ENCODE data around the gene KLHL8.

Gene KLHL8

GRCh38 chr4:87130985-87131703 is 89.3 kb downstream of the KLHL8 start:
- H3K27me3 Mint-ChIP-seq, result no peaks in the 10 kb centered on the region
- H3K27ac Mint-ChIP-seq, result no peak overlapping the region
- H3K36me3 Mint-ChIP-seq (ENCODE audit: low read depth), result peaks cover 51% of the 10 kb centered on the region
- H3K4me3 Mint-ChIP-seq, result no peak overlapping the region
- H3K9me3 Mint-ChIP-seq, result no peaks in the 10 kb centered on the region
- H3K4me1 Mint-ChIP-seq, result no peaks in the 10 kb centered on the region
- no peak for DNase-seq
- ATAC-seq, result no peak

GRCh38 chr4:87129681-87130080 is 90.7 kb downstream of the KLHL8 start:
- no peak overlapping the region for H3K27ac Mint-ChIP-seq
- H3K4me1 Mint-ChIP-seq, result no peaks in the 10 kb centered on the region
- no peak for ATAC-seq
- no peak for DNase-seq
- no peaks in the 10 kb centered on the region for H3K27me3 Mint-ChIP-seq
- H3K4me3 Mint-ChIP-seq, result no peak overlapping the region
- H3K9me3 Mint-ChIP-seq, result no peaks in the 10 kb centered on the region
- peaks cover 52% of the 10 kb centered on the region for H3K36me3 Mint-ChIP-seq (ENCODE audit: low read depth)

- no peaks in the 10 kb centered on the region for H3K4me1 Mint-ChIP-seq
- H3K36me3 Mint-ChIP-seq (ENCODE audit: low read depth), result peaks cover 39% of the 10 kb centered on the region
Measured at GRCh38 chr4:87128006-87128705, 92.3 kb downstream of the KLHL8 start.

GRCh38 chr4:87126056-87126455 is 94.4 kb downstream of the KLHL8 start:
- Mint-ChIP-seq H3K27ac (no peak overlapping the region), H3K9me3 (no peaks in the 10 kb centered on the region), H3K4me1 (peaks cover 9% of the 10 kb centered on the region), H3K27me3 (no peaks in the 10 kb centered on the region), H3K36me3 (ENCODE audit: low read depth) (peaks cover 28% of the 10 kb centered on the region), H3K4me3 (no peak overlapping the region)
- ATAC-seq (no peak), DNase-seq (no peak)

More at GRCh38 chr4:87128006-87128705, 92.3 kb downstream of the KLHL8 start:
- no peak for DNase-seq
- no peaks in the 10 kb centered on the region for H3K27me3 Mint-ChIP-seq
- no peak overlapping the region for H3K4me3 Mint-ChIP-seq
- H3K27ac Mint-ChIP-seq, result no peak overlapping the region
- no peak for ATAC-seq
- no peaks in the 10 kb centered on the region for H3K9me3 Mint-ChIP-seq

- Mint-ChIP-seq H3K36me3 (ENCODE audit: low read depth) (peaks cover 27% of the 10 kb centered on the region), H3K9me3 (no peaks in the 10 kb centered on the region), H3K27me3 (no peaks in the 10 kb centered on the region), H3K27ac (no peak overlapping the region), H3K4me1 (peaks cover 23% of the 10 kb centered on the region), H3K4me3 (no peak overlapping the region)
- ATAC-seq (no peak), DNase-seq (no peak)
Measured at GRCh38 chr4:87122252-87122651, 98.2 kb downstream of the KLHL8 start.

GRCh38 chr4:87121341-87122065 is 98.9 kb downstream of the KLHL8 start:
- DNase-seq (no peak), ATAC-seq (no peak)
- H3K27me3 Mint-ChIP-seq, result no peaks in the 10 kb centered on the region
- no peak overlapping the region for H3K4me3 Mint-ChIP-seq
- H3K4me1 Mint-ChIP-seq, result peaks cover 23% of the 10 kb centered on the region
- H3K36me3 Mint-ChIP-seq (ENCODE audit: low read depth), result peaks cover 29% of the 10 kb centered on the region
- no peaks in the 10 kb centered on the region for H3K9me3 Mint-ChIP-seq
- H3K27ac Mint-ChIP-seq, result no peak overlapping the region

- no peak for ATAC-seq
- Mint-ChIP-seq H3K27ac (no peak overlapping the region), H3K27me3 (no peaks in the 10 kb centered on the region), H3K9me3 (no peaks in the 10 kb centered on the region), H3K4me3 (no peak overlapping the region), H3K36me3 (ENCODE audit: low read depth) (peaks cover 35% of the 10 kb centered on the region), H3K4me1 (peaks cover 23% of the 10 kb centered on the region)
- DNase-seq, result no peak
Measured at GRCh38 chr4:87120411-87121162, 99.8 kb downstream of the KLHL8 start.

GRCh38 chr4:87120010-87120409 is 100.4 kb downstream of the KLHL8 start:
- H3K27ac Mint-ChIP-seq, result no peak overlapping the region
- peaks cover 30% of the 10 kb centered on the region for H3K36me3 Mint-ChIP-seq (ENCODE audit: low read depth)

GRCh38 chr4:87118826-87119225 is 101.6 kb downstream of the KLHL8 start:
- no peaks in the 10 kb centered on the region for H3K9me3 Mint-ChIP-seq
- H3K27ac Mint-ChIP-seq, result no peak overlapping the region
- peak; percentile 50 for ATAC-seq
- DNase-seq, result no peak
- H3K4me1 Mint-ChIP-seq, result peaks cover 23% of the 10 kb centered on the region
- H3K27me3 Mint-ChIP-seq, result no peaks in the 10 kb centered on the region
- peaks cover 30% of the 10 kb centered on the region for H3K36me3 Mint-ChIP-seq (ENCODE audit: low read depth)
- H3K4me3 Mint-ChIP-seq, result no peak overlapping the region

More at GRCh38 chr4:87120010-87120409, 100.4 kb downstream of the KLHL8 start:
- H3K4me3 Mint-ChIP-seq, result no peak overlapping the region
- H3K27me3 Mint-ChIP-seq, result no peaks in the 10 kb centered on the region
- H3K9me3 Mint-ChIP-seq, result no peaks in the 10 kb centered on the region
- peaks cover 23% of the 10 kb centered on the region for H3K4me1 Mint-ChIP-seq
- peak; percentile 29 for ATAC-seq
- no peak for DNase-seq

- Mint-ChIP-seq H3K27ac (no peak overlapping the region), H3K9me3 (no peaks in the 10 kb centered on the region), H3K36me3 (ENCODE audit: low read depth) (peaks cover 32% of the 10 kb centered on the region), H3K4me1 (peaks cover 23% of the 10 kb centered on the region), H3K4me3 (no peak overlapping the region), H3K27me3 (no peaks in the 10 kb centered on the region)
- DNase-seq (no peak), ATAC-seq (no peak)
Measured at GRCh38 chr4:87118421-87118820, 102.0 kb downstream of the KLHL8 start.

- Mint-ChIP-seq H3K27me3 (no peaks in the 10 kb centered on the region), H3K36me3 (ENCODE audit: low read depth) (peaks cover 34% of the 10 kb centered on the region), H3K9me3 (no peaks in the 10 kb centered on the region), H3K4me3 (no peak overlapping the region), H3K27ac (no peak overlapping the region), H3K4me1 (peaks cover 23% of the 10 kb centered on the region)
- DNase-seq, result no peak
- no peak for ATAC-seq
Measured at GRCh38 chr4:87117732-87118075, 102.7 kb downstream of the KLHL8 start.

- no peaks in the 10 kb centered on the region for H3K27me3 Mint-ChIP-seq
- no peak for DNase-seq
Measured at GRCh38 chr4:87117051-87117731, 103.2 kb downstream of the KLHL8 start.

GRCh38 chr4:87116231-87116630 is 104.2 kb downstream of the KLHL8 start:
- Mint-ChIP-seq H3K4me3 (no peak overlapping the region), H3K27ac (no peak overlapping the region), H3K4me1 (peaks cover 14% of the 10 kb centered on the region), H3K36me3 (ENCODE audit: low read depth) (peaks cover 40% of the 10 kb centered on the region), H3K9me3 (no peaks in the 10 kb centered on the region), H3K27me3 (no peaks in the 10 kb centered on the region)
- DNase-seq (no peak), ATAC-seq (no peak)

More at GRCh38 chr4:87117051-87117731, 103.2 kb downstream of the KLHL8 start:
- peaks cover 19% of the 10 kb centered on the region for H3K4me1 Mint-ChIP-seq
- peaks cover 38% of the 10 kb centered on the region for H3K36me3 Mint-ChIP-seq (ENCODE audit: low read depth)
- H3K27ac Mint-ChIP-seq, result no peak overlapping the region
- ATAC-seq, result no peak
- H3K4me3 Mint-ChIP-seq, result no peak overlapping the region
- H3K9me3 Mint-ChIP-seq, result no peaks in the 10 kb centered on the region

Data from activated naive CD8-positive, alpha-beta T cell treated with anti-CD3 and anti-CD28 coated beads, Interleukin-2, amount 50 U/mL, for 24 hours (primary cell).